K562 (cell line): ENCODE results near the gene ZNF629. TPM values are rescaled to one million over a fixed set of nuclear protein-coding genes. Genes with fewer than 3 reads are reported as not detected.

Experiments used
- ATAC-seq: fragments of 200-7000 bp; cut with Tn5 transposase; 3 replicates; pipeline ENCODE4 v1.9.1; 2020; ENCODE audit warnings: moderate library complexity
- BruUV-seq: library from RNA; stranded (reverse); fragments of 400-500 nt; replicated peaks from 2 replicates; lab custom pipeline; 2021; lab: Mats Ljungman, UMichigan
- CTCF ChIA-PET: fragments of 300-600 bp; formaldehyde crosslinking; extraction: SDS; loops from one replicate; lab custom pipeline; 2021; ENCODE audit warnings: low intra/inter-chr PET ratio; lab: Yijun Ruan, JAX
- POLR2A ChIA-PET: fragments of 300-600, 350-650 bp; sonication (Branson Sonifier 250); formaldehyde crosslinking; extraction: SDS; loops from one replicate; lab custom pipeline; 2021; ENCODE audit warnings: antibody characterized with exemption, inconsistent platforms; lab: Yijun Ruan, JAX
- DNase-seq, 4 experiments: peaks; one replicate each; pipeline versions ENCODE4 v3.0.0 to v3.0.0-alpha.2; 2011 to 2018; ENCODE audit warnings: low spot score in 3 of 4, mixed read lengths in 3 of 4; ENCODE audit errors: extremely low read depth in 1 of 4
- FAIRE-seq: peaks from 2 replicates; lab custom pipeline; 2011; peaks lifted over from hg19 to GRCh38; lab: Jason Lieb, UNC
- H2AFZ ChIP-seq: 2 replicates; pipeline ENCODE4 v1.6.0; 2011; ENCODE audit warnings: low read depth, low read length, control low read depth, inconsistent platforms
- H3K27ac ChIP-seq: fragments of 200-600 bp; 3 replicates; pipeline ENCODE4 v1.8.0; 2011; ENCODE audit warnings: low read depth, mild to moderate bottlenecking, control low read depth, inconsistent platforms, low read length, moderate library complexity, mixed read lengths; ENCODE audit errors: extremely low read depth
- H3K27me3 ChIP-seq, 2 experiments: fragments of 300-600 bp in 1 of 2; 2 replicates in 1 of 2; 3 replicates in 1 of 2; pipeline versions ENCODE4 v1.6.0 to v1.8.0; 2011; ENCODE audit warnings: inconsistent platforms in 2 of 2, low read length in 2 of 2, mild to moderate bottlenecking in 1 of 2, mixed read lengths in 1 of 2, moderate library complexity in 1 of 2; ENCODE audit not compliant: control insufficient read depth in 2 of 2, insufficient read depth in 2 of 2
- H3K36me3 ChIP-seq: fragments of 300-600 bp; 3 replicates; pipeline ENCODE4 v1.8.0; 2011; ENCODE audit warnings: mild to moderate bottlenecking, low read length, inconsistent platforms; ENCODE audit not compliant: control insufficient read depth, insufficient read depth
- H3K4me1 ChIP-seq, 2 experiments: fragments of 200-600 bp in 1 of 2; replicated peaks in 1 of 2; 2 replicates in 1 of 2; 3 replicates in 1 of 2; pipeline versions ENCODE4 v1.5.1 to v1.8.0; 2011; ENCODE audit warnings: inconsistent platforms in 2 of 2, low read length in 2 of 2, mild to moderate bottlenecking in 1 of 2, mixed read lengths in 1 of 2, moderate library complexity in 1 of 2; ENCODE audit not compliant: control insufficient read depth in 2 of 2, insufficient read depth in 2 of 2
- H3K4me2 ChIP-seq: 2 replicates; pipeline ENCODE4 v1.6.1; 2011; ENCODE audit warnings: low read length, control low read depth, inconsistent platforms, mixed read lengths; ENCODE audit not compliant: insufficient read depth
- H3K4me3 ChIP-seq: fragments of 200-600 bp; sonication (generic), shearing (Covaris generic); 2 replicates; pipeline ENCODE4 v1.5.1; 2016; ENCODE audit warnings: control low read depth, inconsistent platforms
- H3K79me2 ChIP-seq: fragments of 200-600 bp; 3 replicates; pipeline ENCODE4 v1.8.0; 2011; ENCODE audit warnings: low read length, inconsistent platforms; ENCODE audit not compliant: control insufficient read depth, insufficient read depth
- H3K9ac ChIP-seq, 2 experiments: 2 replicates each; pipeline versions ENCODE4 v1.6.0 to v1.6.1; 2011; ENCODE audit warnings: low read depth in 2 of 2, low read length in 2 of 2, control low read depth in 1 of 2, inconsistent platforms in 1 of 2, mild to moderate bottlenecking in 1 of 2, mixed read lengths in 1 of 2; ENCODE audit not compliant: insufficient read depth in 1 of 2
- H3K9me1 ChIP-seq: one replicate; pipeline ENCODE4 v1.6.0; 2011; ENCODE audit warnings: inconsistent platforms, mild to moderate bottlenecking, low read length, moderate library complexity; ENCODE audit not compliant: control insufficient read depth, insufficient read depth
- H3K9me3 ChIP-seq: replicated peaks from 2 replicates; pipeline ENCODE4 v1.5.1; 2011; ENCODE audit warnings: low read depth, low read length, inconsistent platforms; ENCODE audit not compliant: control insufficient read depth, insufficient read depth
- H4K20me1 ChIP-seq: replicated peaks from 2 replicates; pipeline ENCODE4 v1.6.1; 2011; ENCODE audit warnings: low read length, inconsistent platforms, mixed read lengths; ENCODE audit not compliant: control insufficient read depth, insufficient read depth
- ADNP ChIP-seq: fragments of 200-800 bp; sonication (Bioruptor generic); IDR thresholded peaks from 2 replicates; pipeline ENCODE4 v1.6.1; 2016; ENCODE audit warnings: missing genetic modification characterization, missing compliant biosample characterization
- BRF1 ChIP-seq: IDR thresholded peaks from 3 replicates; pipeline ENCODE4 v1.6.1; 2011; ENCODE audit warnings: borderline replicate concordance, mild to moderate bottlenecking; ENCODE audit not compliant: insufficient read length; ENCODE audit errors: extremely low read depth
- CHD2 ChIP-seq: IDR thresholded peaks from 2 replicates; pipeline ENCODE4 v1.6.1; 2011; ENCODE audit warnings: low read depth, low read length
- CREB1 ChIP-seq, 2 experiments: sonication (generic) in 1 of 2; formaldehyde crosslinking in 1 of 2; IDR thresholded peaks; 2 replicates each; pipeline versions ENCODE4 v1.6.1 to v1.8.0; 2012 to 2022; ENCODE audit warnings: inconsistent platforms in 1 of 2, mild to moderate bottlenecking in 1 of 2, missing genetic modification reagents in 1 of 2, moderate library complexity in 1 of 2
- FOXP4 ChIP-seq: sonication (generic); formaldehyde crosslinking; IDR thresholded peaks from 2 replicates; pipeline ENCODE4 v1.8.0; 2022; ENCODE audit warnings: mild to moderate bottlenecking, missing genetic modification reagents, borderline replicate concordance
- HMGXB4 ChIP-seq: sonication (generic); formaldehyde crosslinking; IDR thresholded peaks from 2 replicates; pipeline ENCODE4 v1.8.1; 2023; ENCODE audit warnings: mild to moderate bottlenecking, missing genetic modification reagents
- MEF2A ChIP-seq: IDR thresholded peaks from 2 replicates; pipeline ENCODE4 v1.6.1; 2011; ENCODE audit warnings: low read depth, mild to moderate bottlenecking, low read length, moderate library complexity; ENCODE audit not compliant: control insufficient read depth
- MYNN ChIP-seq, 2 experiments: sonication (generic); formaldehyde crosslinking in 1 of 2; IDR thresholded peaks; 2 replicates each; pipeline versions ENCODE4 v1.5.0 to v1.6.1; 2016 to 2020; ENCODE audit warnings: antibody characterized with exemption in 1 of 2, missing genetic modification reagents in 1 of 2
- NONO ChIP-seq, 2 experiments: fragments of 200-400 bp in 1 of 2; fragments of 450-650 bp in 1 of 2; formaldehyde crosslinking in 1 of 2; IDR thresholded peaks; 2 replicates each; pipeline ENCODE4 v1.6.1; 2017; ENCODE audit warnings: low read depth in 2 of 2, mild to moderate bottlenecking in 2 of 2, moderate library complexity in 2 of 2, low read length in 1 of 2
- PHTF2 ChIP-seq: fragments of 250-450 bp; sonication (Bioruptor Pico); IDR thresholded peaks from 2 replicates; pipeline ENCODE4 v1.5.0; 2021; ENCODE audit warnings: mild to moderate bottlenecking
- PREB ChIP-seq: sonication (generic); formaldehyde crosslinking; IDR thresholded peaks from 2 replicates; pipeline ENCODE4 v1.8.1; 2023; ENCODE audit warnings: mild to moderate bottlenecking, missing genetic modification reagents
- PTTG1 ChIP-seq: fragments of 450-650 bp; IDR thresholded peaks from 2 replicates; pipeline ENCODE4 v1.6.1; 2016; ENCODE audit warnings: low read depth, mild to moderate bottlenecking, missing genetic modification characterization, missing compliant biosample characterization
- SMAD1 ChIP-seq: fragments of 150-350 bp; IDR thresholded peaks from 2 replicates; pipeline ENCODE4 v1.6.1; 2014; ENCODE audit warnings: low read length, low read depth; ENCODE audit not compliant: partially characterized antibody
- ZNF551 ChIP-seq: fragments of 250-450 bp; sonication (Bioruptor Pico); IDR thresholded peaks from 2 replicates; pipeline ENCODE4 v1.5.0; 2021; ENCODE audit warnings: mild to moderate bottlenecking, moderate library complexity
- ZNF766 ChIP-seq: fragments of 200-800 bp; sonication (Bioruptor generic); conservative IDR thresholded peaks from 2 replicates; pipeline ENCODE4 v1.6.1; 2016; ENCODE audit warnings: missing genetic modification characterization, missing compliant biosample characterization
- WGBS: fragments of 100-300 bp; shearing (Covaris generic); methylation state at CpG from one replicate; pipeline ENCODE4 v1.1.6; 2016; ENCODE audit warnings: low coverage, mixed read lengths; ENCODE audit not compliant: insufficient coverage; ENCODE audit errors: missing lambda C conversion rate; 5-methylcytosine and 5-hydroxymethylcytosine counted together
- in situ Hi-C: fragments of 300-500 bp; cut with MboI; formaldehyde crosslinking; loops from 4 replicates; pipeline ENCODE4 v1.15.0; 2018; ENCODE audit warnings: inconsistent platforms, mixed read lengths
- intact Hi-C: fragments of 100-400 bp; cut with micrococcal nuclease; formaldehyde crosslinking; loops from 2 replicates; pipeline ENCODE4 v1.14.2; 2022
- polyA plus RNA-seq, 8 experiments: library from polyadenylated mRNA; depleted of rRNA in 4 of 8; stranded (reverse) in 5 of 8; unstranded in 3 of 8; fragments of >200 nt; fragmentation: Nextera tagmentation in 2 of 8; fragmentation: Illumina TruSeq in 1 of 8; extraction: Ambion mirVana in 2 of 8; extraction: Trizol in 1 of 8; gene quantifications; 2 replicates each; pipeline versions ENCODE4 v1.2.1 to v1.2.3, GENCODE V29; 2011 to 2014; ENCODE audit warnings: inconsistent platforms in 1 of 8, missing spikeins in 1 of 8
- total RNA-seq, 7 experiments: library from RNA; depleted of rRNA in 6 of 7; stranded (reverse); fragments of >200 nt in 6 of 7; fragmentation: Illumina TruSeq in 2 of 7; extraction: Trizol in 2 of 7; gene quantifications; 2 replicates each; pipeline versions ENCODE4 v1.2.1 to v1.2.3, GENCODE V29; 2011 to 2021; ENCODE audit warnings: low replicate concordance in 1 of 7

ZNF629 gene
- total and polyA plus RNA-seq, 9 of the 15 experiments (the other 6 are each of a cell fraction or from before 2014, with no cell fraction given) = 0.44 to 18.8 (median 7.4) TPM

- no peaks in the 10 kb centered on the region for H3K9me3 ChIP-seq
- DNase-seq (no peak), FAIRE-seq (no peak), ATAC-seq (no peak)
- H3K27me3 ChIP-seq = no peaks in the 10 kb centered on the region
- H3K9me1 ChIP-seq = no peaks in the 10 kb centered on the region
- no peaks in the 10 kb centered on the region for H4K20me1 ChIP-seq
- H3K4me2 ChIP-seq = no peak overlapping the region
- intact Hi-C loops = no loop called here
- CTCF ChIA-PET = no interaction called here
- POLR2A ChIA-PET = no interaction called here
- peaks cover 2 to 8% of the 10 kb centered on the region in 2 experiments; a peak in 2 of 5 replicates for H3K4me1 ChIP-seq
- in situ Hi-C loops = no loop called here
- 87% methylated on average over 4 of the region's 4 CpGs for WGBS
- peak overlapping the region in 1 of 2 experiments; percentile 45; a peak in 1 of 4 replicates for H3K9ac ChIP-seq
- peaks cover 24% of the 10 kb centered on the region for H3K79me2 ChIP-seq
- BruUV-seq = no TSS peak
- no peak overlapping the region for H3K27ac ChIP-seq
- H2AFZ ChIP-seq = no peak overlapping the region
- H3K36me3 ChIP-seq = peaks cover 83% of the 10 kb centered on the region; the same call in 2 of the 3 replicates
- H3K4me3 ChIP-seq = no peak overlapping the region
- TF ChIP-seq ZNF551 (CRISPR knock-in tag) (no peak), HMGXB4 (CRISPR knock-in tag) (no peak), ZNF766 (no peak), MYNN (IDR thresholded peaks at IDR 0.05) (no peak), MYNN (CRISPR knock-in tag; IDR thresholded peaks at IDR 0.05) (no peak), PHTF2 (CRISPR knock-in tag) (no peak), SMAD1 (no peak), CHD2 (no peak), BRF1 (no peak), FOXP4 (no peak), PREB (CRISPR knock-in tag) (no peak), NONO (IDR thresholded peaks at IDR 0.05; ENCODE audit: low read depth in 2 of 2, low read length in 1 of 2) (no peak), ADNP (no peak), CREB1 (IDR thresholded peaks at IDR 0.05) (no peak), CREB1 (CRISPR knock-in tag; IDR thresholded peaks at IDR 0.05) (no peak), MEF2A (no peak), PTTG1 (tag) (no peak)
Observed at GRCh38 chr16:30753596-30753995, 33.4 kb downstream of the ZNF629 start.
